Fibroblast of lung (primary cell): ENCODE measurements around the gene DMBX1. TPM values are rescaled to one million over a fixed set of nuclear protein-coding genes. Genes with fewer than 3 reads are reported as not detected.

Experiments used
- DNase-seq, 2 donors: peaks; one replicate each; pipeline versions ENCODE4 v3.0.0 to v3.0.0-alpha.2; 2010; ENCODE audit warnings: low read depth in 2 of 2
- H2AFZ ChIP-seq: 2 replicates; pipeline ENCODE4 v1.5.1; 2012; ENCODE audit warnings: low read length, control low read depth, inconsistent platforms
- H3K27ac ChIP-seq: 2 replicates; pipeline ENCODE4 v1.5.1; 2011; ENCODE audit warnings: low read length, control low read depth; ENCODE audit not compliant: insufficient read depth
- H3K27me3 ChIP-seq: 2 replicates; pipeline ENCODE4 v1.5.1; 2011; ENCODE audit warnings: mild to moderate bottlenecking, low read length; ENCODE audit not compliant: control insufficient read depth, insufficient read depth
- H3K36me3 ChIP-seq: 2 replicates; pipeline ENCODE4 v1.5.1; 2011; ENCODE audit warnings: low read length; ENCODE audit not compliant: control insufficient read depth, insufficient read depth
- H3K4me1 ChIP-seq: 2 replicates; pipeline ENCODE4 v1.5.1; 2011; ENCODE audit warnings: low read length; ENCODE audit not compliant: control insufficient read depth, insufficient read depth; ENCODE audit errors: extremely low read depth
- H3K4me2 ChIP-seq: 2 replicates; pipeline ENCODE4 v1.5.1; 2011; ENCODE audit warnings: low read length, control low read depth; ENCODE audit not compliant: insufficient read depth; ENCODE audit errors: extremely low read depth
- H3K4me3 ChIP-seq, 4 experiments: fragments of 200-600 bp in 1 of 4; sonication (generic) in 1 of 4; replicated peaks in 1 of 4; 2 replicates each; pipeline ENCODE4 v1.5.1; 2011 to 2016; ENCODE audit warnings: low read length in 4 of 4, low read depth in 3 of 4, mild to moderate bottlenecking in 3 of 4, control low read depth in 2 of 4, inconsistent platforms in 1 of 4, mixed read lengths in 1 of 4; ENCODE audit not compliant: insufficient read depth in 1 of 4; ENCODE audit errors: control extremely low read depth in 1 of 4
- H3K79me2 ChIP-seq: 2 replicates; pipeline ENCODE4 v1.5.1; 2012; ENCODE audit warnings: mild to moderate bottlenecking, low read length, inconsistent platforms; ENCODE audit not compliant: control insufficient read depth, insufficient read depth
- H3K9ac ChIP-seq: 2 replicates; pipeline ENCODE4 v1.5.1; 2011; ENCODE audit warnings: mild to moderate bottlenecking, low read length, control low read depth; ENCODE audit not compliant: insufficient read depth
- H3K9me3 ChIP-seq: 2 replicates; pipeline ENCODE4 v1.5.1; 2012; ENCODE audit warnings: low read depth, low read length; ENCODE audit not compliant: control insufficient read depth, insufficient read depth
- H4K20me1 ChIP-seq: 2 replicates; pipeline ENCODE4 v1.5.1; 2011; ENCODE audit warnings: low read length; ENCODE audit not compliant: control insufficient read depth, insufficient read depth; ENCODE audit errors: extremely low read depth
- EZH2 ChIP-seq: IDR thresholded peaks from 2 replicates; pipeline ENCODE4 v1.5.1; 2012; ENCODE audit warnings: low read length, control low read depth, mild to moderate bottlenecking; ENCODE audit errors: missing control alignments
- polyA plus RNA-seq, 2 donors: library from polyadenylated mRNA; depleted of rRNA in 1 of 2; stranded (reverse) in 1 of 2; unstranded in 1 of 2; fragments of >200 nt; gene quantifications; 2 replicates each; pipeline ENCODE4 v1.2.1, GENCODE V29; 2011 to 2012; ENCODE audit warnings: missing spikeins in 1 of 2
- total RNA-seq: library from RNA; depleted of rRNA; stranded (reverse); fragments of >200 nt; gene quantifications from 2 replicates; pipeline ENCODE4 v1.2.1, GENCODE V29; 2014
- TF ChIP-seq, protein P1 (sequence below), 2 donors: IDR thresholded peaks in 1 of 2; conservative IDR thresholded peaks in 1 of 2; 1 replicate in 1 of 2; 2 replicates in 1 of 2; pipeline ENCODE4 v1.5.1; 2011 to 2012; ENCODE audit warnings: low read length in 2 of 2, control low read depth in 1 of 2, inconsistent platforms in 1 of 2, low read depth in 1 of 2, mild to moderate bottlenecking in 1 of 2

Gene DMBX1
- total and polyA plus RNA-seq, 2 donors (not counting 1 experiment from before 2014, with no cell fraction given), result not detected

DNA sequence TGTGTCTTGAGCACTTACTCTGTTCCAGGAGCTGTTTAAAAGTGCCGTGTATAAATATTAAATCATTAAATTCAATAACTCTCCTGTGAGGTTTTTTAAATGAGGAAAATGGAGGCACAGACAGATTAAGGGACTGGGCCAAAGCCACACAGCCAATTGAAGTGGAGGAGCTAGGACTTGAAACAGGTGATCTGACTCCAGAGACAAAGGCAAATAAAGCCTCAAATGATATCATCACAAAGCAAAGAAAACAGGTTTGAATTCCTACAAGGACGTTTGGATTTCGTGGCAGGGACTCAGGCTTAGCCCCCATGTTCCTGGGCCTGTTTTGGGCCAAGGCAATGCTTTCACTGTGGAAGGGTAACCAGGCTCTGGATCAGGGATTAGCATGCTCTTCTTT, 45.2 kb upstream of the DMBX1 start:
- no peak overlapping the region for H3K27ac ChIP-seq
- DNase-seq, result no peak
- H4K20me1 ChIP-seq, result no peaks in the 10 kb centered on the region
- H3K4me2 ChIP-seq, result no peak overlapping the region
- no peaks in the 10 kb centered on the region for H3K9me3 ChIP-seq
- H3K27me3 ChIP-seq, result peaks cover 28% of the 10 kb centered on the region
- H3K4me3 ChIP-seq, result no peak overlapping the region
- TF ChIP-seq, protein P1, sequence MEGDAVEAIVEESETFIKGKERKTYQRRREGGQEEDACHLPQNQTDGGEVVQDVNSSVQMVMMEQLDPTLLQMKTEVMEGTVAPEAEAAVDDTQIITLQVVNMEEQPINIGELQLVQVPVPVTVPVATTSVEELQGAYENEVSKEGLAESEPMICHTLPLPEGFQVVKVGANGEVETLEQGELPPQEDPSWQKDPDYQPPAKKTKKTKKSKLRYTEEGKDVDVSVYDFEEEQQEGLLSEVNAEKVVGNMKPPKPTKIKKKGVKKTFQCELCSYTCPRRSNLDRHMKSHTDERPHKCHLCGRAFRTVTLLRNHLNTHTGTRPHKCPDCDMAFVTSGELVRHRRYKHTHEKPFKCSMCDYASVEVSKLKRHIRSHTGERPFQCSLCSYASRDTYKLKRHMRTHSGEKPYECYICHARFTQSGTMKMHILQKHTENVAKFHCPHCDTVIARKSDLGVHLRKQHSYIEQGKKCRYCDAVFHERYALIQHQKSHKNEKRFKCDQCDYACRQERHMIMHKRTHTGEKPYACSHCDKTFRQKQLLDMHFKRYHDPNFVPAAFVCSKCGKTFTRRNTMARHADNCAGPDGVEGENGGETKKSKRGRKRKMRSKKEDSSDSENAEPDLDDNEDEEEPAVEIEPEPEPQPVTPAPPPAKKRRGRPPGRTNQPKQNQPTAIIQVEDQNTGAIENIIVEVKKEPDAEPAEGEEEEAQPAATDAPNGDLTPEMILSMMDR (conservative IDR thresholded peaks at IDR 0.05 in 1 of 2, IDR thresholded peaks at IDR 0.05 in 1 of 2; ENCODE audit: low read depth in 1 of 2, low read length in 2 of 2), result no peak
- TF ChIP-seq EZH2, result no peak
- H2AFZ ChIP-seq, result no peak overlapping the region
- H3K79me2 ChIP-seq, result no peaks in the 10 kb centered on the region
- no peaks in the 10 kb centered on the region for H3K36me3 ChIP-seq
- no peaks in the 10 kb centered on the region for H3K4me1 ChIP-seq
- no peak overlapping the region for H3K9ac ChIP-seq

DNA sequence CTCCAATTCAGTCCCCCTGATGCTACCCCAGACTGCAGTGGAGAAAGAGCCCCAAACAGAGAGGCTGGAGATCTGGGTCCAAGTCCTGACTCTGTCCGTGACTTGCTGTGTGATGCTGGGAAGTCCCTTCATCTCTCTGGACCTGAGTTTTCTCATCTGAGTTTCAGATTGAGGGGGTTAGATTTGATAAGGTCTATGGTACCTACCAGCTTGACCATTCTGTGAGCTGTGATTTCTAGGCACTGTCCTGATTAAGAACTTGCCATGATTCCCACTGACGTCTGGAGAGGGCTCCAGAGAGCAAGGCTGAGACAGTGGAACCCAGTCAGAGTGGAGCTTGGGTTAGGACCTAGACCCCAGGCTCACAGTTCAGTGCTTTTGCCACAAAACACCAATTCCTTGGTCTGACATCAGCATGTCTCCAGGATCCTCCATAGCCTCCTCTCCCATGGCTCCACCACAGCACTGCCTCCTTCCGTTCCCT, 43.8 kb upstream of the DMBX1 start:
- H3K9me3 ChIP-seq, result no peaks in the 10 kb centered on the region
- H3K79me2 ChIP-seq, result no peaks in the 10 kb centered on the region
- H3K4me3 ChIP-seq, result no peak overlapping the region
- H3K27me3 ChIP-seq, result peaks cover 35% of the 10 kb centered on the region
- H3K9ac ChIP-seq, result no peak overlapping the region
- no peak for TF ChIP-seq EZH2
- TF ChIP-seq, protein P1 (conservative IDR thresholded peaks at IDR 0.05 in 1 of 2, IDR thresholded peaks at IDR 0.05 in 1 of 2; ENCODE audit: low read depth in 1 of 2, low read length in 2 of 2), result peak in 1 of 2 donors; percentile 23
- H4K20me1 ChIP-seq, result no peaks in the 10 kb centered on the region
- no peaks in the 10 kb centered on the region for H3K4me1 ChIP-seq
- DNase-seq, result no peak
- H3K36me3 ChIP-seq, result no peaks in the 10 kb centered on the region
- H2AFZ ChIP-seq, result no peak overlapping the region
- no peak overlapping the region for H3K27ac ChIP-seq
- H3K4me2 ChIP-seq, result no peak overlapping the region

DNA sequence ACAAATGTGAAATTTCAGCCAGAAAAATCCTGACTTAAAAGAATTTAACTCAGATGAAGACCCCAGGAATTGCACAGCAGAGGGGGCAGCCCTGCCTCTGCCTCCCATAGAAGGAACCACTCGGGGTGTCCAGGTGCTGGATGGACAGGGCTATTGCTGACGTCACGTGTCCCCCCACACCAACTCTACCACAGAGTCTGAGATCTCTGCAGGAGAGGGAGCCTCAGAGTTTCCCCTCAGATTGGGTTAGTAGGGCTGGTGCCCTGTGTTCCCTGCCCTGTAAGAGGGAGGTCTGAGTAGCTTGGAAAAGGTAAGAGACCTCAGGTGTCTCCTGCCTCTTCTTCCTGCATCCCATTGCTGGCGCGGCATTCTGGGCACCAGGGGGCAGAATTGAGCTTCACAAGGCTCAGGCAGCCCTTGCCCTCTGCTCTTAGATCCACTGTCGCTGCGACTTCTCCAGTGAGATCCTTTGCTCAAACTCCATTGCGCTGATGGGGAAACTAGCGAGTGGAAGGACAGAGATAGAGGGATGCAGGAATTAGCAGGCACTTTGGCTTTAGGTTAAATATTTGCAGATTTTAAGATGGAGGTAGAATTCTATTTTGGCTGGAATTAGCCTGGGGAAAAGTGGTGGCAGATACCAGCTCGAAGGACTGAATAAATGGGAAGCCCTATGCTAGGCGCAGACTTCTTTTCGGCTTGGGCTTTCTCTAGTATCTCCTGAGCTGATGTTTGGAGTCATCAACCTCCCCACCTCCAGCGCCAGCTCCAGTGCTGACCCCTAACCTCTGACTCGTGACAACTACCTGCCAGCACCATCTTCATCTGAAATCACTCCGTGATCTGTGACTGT, 42.8 kb upstream of the DMBX1 start:
- Histone ChIP-seq H3K79me2 (no peaks in the 10 kb centered on the region), H3K4me3 (no peak overlapping the region), H3K4me1 (no peaks in the 10 kb centered on the region), H4K20me1 (no peaks in the 10 kb centered on the region), H3K9ac (no peak overlapping the region), H2AFZ (no peak overlapping the region), H3K27ac (no peak overlapping the region), H3K36me3 (no peaks in the 10 kb centered on the region), H3K27me3 (peaks cover 35% of the 10 kb centered on the region), H3K4me2 (no peak overlapping the region), H3K9me3 (no peaks in the 10 kb centered on the region)
- TF ChIP-seq EZH2, result peak; percentile 9
- TF ChIP-seq, protein P1 (conservative IDR thresholded peaks at IDR 0.05 in 1 of 2, IDR thresholded peaks at IDR 0.05 in 1 of 2; ENCODE audit: low read depth in 1 of 2, low read length in 2 of 2), result peak; percentile 73 to 96
- DNase-seq, result peak; percentile 47 to 65
